HG03442 (cell line): ENCODE results near the gene GOLGA8O.
"Not testable (repeated sequence)": the region's sequence is repeated elsewhere in the genome, so short reads cannot be mapped to it uniquely, and the experiment has no call there.

ENCODE experiments used
- ATAC-seq: cut with Tn5 transposase; IDR thresholded peaks from one replicate; pipeline ENCODE4 v1.9.1; 2021; ENCODE audit warnings: mild to moderate bottlenecking, moderate library complexity; ENCODE audit not compliant: unreplicated experiment

The GOLGA8O gene

GRCh38 chr15:32455534-32455933 is at the start of gene GOLGA8O:
Gene GOLGA8O, minus strand, starts transcription at chr15:32455634. Its CDS starts 98 bp downstream, at chr15:32455536.
- not testable (repeated sequence) for ATAC-seq

GRCh38 chr15:32504152-32504811 is 48.8 kb upstream of the GOLGA8O start:
- ATAC-seq = not testable (repeated sequence)

GRCh38 chr15:32502946-32503345 is 47.5 kb upstream of the GOLGA8O start:
- not testable (repeated sequence) for ATAC-seq

GRCh38 chr15:32492768-32493167 is 37.3 kb upstream of the GOLGA8O start:
- not testable (repeated sequence) for ATAC-seq

- not testable (repeated sequence) for ATAC-seq
Observed at GRCh38 chr15:32486474-32486873, 31.0 kb upstream of the GOLGA8O start.

- not testable (repeated sequence) for ATAC-seq
Observed at GRCh38 chr15:32483377-32483776, 27.9 kb upstream of the GOLGA8O start.

- ATAC-seq = not testable (repeated sequence)
Observed at GRCh38 chr15:32481683-32482082, 26.2 kb upstream of the GOLGA8O start.

- not testable (repeated sequence) for ATAC-seq
Observed at GRCh38 chr15:32468076-32468475, 12.6 kb upstream of the GOLGA8O start.

GRCh38 chr15:32440445-32440977 is 14.9 kb downstream of the GOLGA8O start:
- ATAC-seq = not testable (repeated sequence)

- ATAC-seq = not testable (repeated sequence)
Observed at GRCh38 chr15:32434102-32434963, 21.1 kb downstream of the GOLGA8O start.

- not testable (repeated sequence) for ATAC-seq
Observed at GRCh38 chr15:32427635-32428034, 27.8 kb downstream of the GOLGA8O start.

GRCh38 chr15:32426511-32426910 is 28.9 kb downstream of the GOLGA8O start:
- ATAC-seq = not testable (repeated sequence)

- not testable (repeated sequence) for ATAC-seq
Observed at GRCh38 chr15:32407903-32408302, 47.5 kb downstream of the GOLGA8O start.

GRCh38 chr15:32403192-32403591 is 52.2 kb downstream of the GOLGA8O start, which contains the start of gene GOLGA8K:
Gene GOLGA8K, minus strand, starts transcription at chr15:32403292. Its CDS starts 98 bp downstream, at chr15:32403194.
- not testable (repeated sequence) for ATAC-seq

- not testable (repeated sequence) for ATAC-seq
Observed at GRCh38 chr15:32396522-32396921, 58.9 kb downstream of the GOLGA8O start.
